GM19025 (cell line): ENCODE data around the gene SLC13A4.
"Not testable (repeated sequence)": the region's sequence is repeated elsewhere in the genome, so short reads cannot be mapped to it uniquely, and the experiment has no call there.

ENCODE experiments used
- ATAC-seq: cut with Tn5 transposase; IDR thresholded peaks from one replicate; pipeline ENCODE4 v1.9.1; 2021; ENCODE audit warnings: mild to moderate bottlenecking, low read depth, moderate library complexity; ENCODE audit not compliant: unreplicated experiment

Gene SLC13A4

GRCh38 chr7:135667626-135668025 lies 60.4 kb downstream of the SLC13A4 start:
- ATAC-seq = not testable (repeated sequence)

- ATAC-seq = no peak
These were observed 61.1 kb downstream of the SLC13A4 start for GRCh38 chr7:135666846-135667245.

GRCh38 chr7:135666156-135666555 lies 61.8 kb downstream of the SLC13A4 start:
- ATAC-seq = no peak

GRCh38 chr7:135665042-135665441 lies 62.9 kb downstream of the SLC13A4 start:
- ATAC-seq = no peak

GRCh38 chr7:135664046-135664589 lies 63.9 kb downstream of the SLC13A4 start:
- no peak for ATAC-seq

GRCh38 chr7:135662373-135663114 lies 65.4 kb downstream of the SLC13A4 start, which contains the start of gene STMP1:
Gene STMP1 (plus strand): TSS chr7:135662514.
- ATAC-seq = peak; percentile 96

GRCh38 chr7:135662123-135662372 lies 65.9 kb downstream of the SLC13A4 start:
- ATAC-seq = no peak

GRCh38 chr7:135661311-135662122 lies 66.5 kb downstream of the SLC13A4 start:
- no peak for ATAC-seq

- no peak for ATAC-seq
These were observed 68.7 kb downstream of the SLC13A4 start for GRCh38 chr7:135659159-135659846.

GRCh38 chr7:135658564-135658963 lies 69.4 kb downstream of the SLC13A4 start:
- ATAC-seq = no peak

GRCh38 chr7:135653340-135654080 lies 74.5 kb downstream of the SLC13A4 start:
- no peak for ATAC-seq

- ATAC-seq = no peak
These were observed 77.0 kb downstream of the SLC13A4 start for GRCh38 chr7:135650831-135651573.

GRCh38 chr7:135648235-135648634 lies 79.8 kb downstream of the SLC13A4 start:
- ATAC-seq = no peak

- ATAC-seq = no peak
These were observed 80.2 kb downstream of the SLC13A4 start for GRCh38 chr7:135647755-135648154.

GRCh38 chr7:135645296-135645904 lies 82.6 kb downstream of the SLC13A4 start:
- peak; percentile 48 for ATAC-seq

- no peak for ATAC-seq
These were observed 83.3 kb downstream of the SLC13A4 start for GRCh38 chr7:135644729-135645128.

GRCh38 chr7:135644154-135644553 lies 83.8 kb downstream of the SLC13A4 start:
- no peak for ATAC-seq

- ATAC-seq = not testable (repeated sequence)
These were observed 88.3 kb downstream of the SLC13A4 start for GRCh38 chr7:135639690-135640089.

GRCh38 chr7:135634191-135634878 lies 93.7 kb downstream of the SLC13A4 start:
- ATAC-seq = no peak
